ENCODE measurements around the gene SNX12. TPM values are rescaled to one million over a fixed set of nuclear protein-coding genes. Genes with fewer than 3 reads are reported as not detected.

SNX12 gene
- 72.2 to 77.2 TPM (median 74.3 TPM) in 5 replicates for total RNA-seq (2022; extraction: Qiagen RNA extraction; ENCODE audit: low read depth)

GRCh38 chrX:71068044-71068918, at the start of gene SNX12:
Gene SNX12 (minus strand): TSS chrX:71068334. CDS start chrX:71068306, 28 bp downstream.

GRCh38 chrX:71111141-71111843, 43.2 kb upstream of the SNX12 start, which contains the start of gene IL2RG:
Gene IL2RG (minus strand): TSS chrX:71111577. CDS start chrX:71111539, 38 bp downstream.

GRCh38 chrX:71106427-71106826, 38.3 kb upstream of the SNX12 start, which contains the start of gene CXorf65:
Gene CXorf65 (minus strand): TSS chrX:71106740. CDS start chrX:71106556, 184 bp downstream.

GRCh38 chrX:71095555-71095980, 27.4 kb upstream of the SNX12 start, which contains the start of gene FOXO4:
Gene FOXO4 (plus strand): TSS chrX:71095851. CDS start chrX:71096529, 678 bp downstream.

Other genes starting within 250 kb of the SNX12 start
- gene TEX11, start 159.6 kb downstream of the SNX12 start, total RNA-seq (2022; extraction: Qiagen RNA extraction; ENCODE audit: low read depth), result not detected in 5 replicates
- not detected in 5 replicates for gene SLC7A3, start 137.2 kb downstream of the SNX12 start, total RNA-seq (2022; extraction: Qiagen RNA extraction; ENCODE audit: low read depth)
- gene FOXO4, start 27.5 kb upstream of the SNX12 start, total RNA-seq (2022; extraction: Qiagen RNA extraction; ENCODE audit: low read depth), result 1.3 to 1.8 TPM (median 1.7 TPM) in 5 replicates
- not detected in 5 replicates for gene CXorf65, start 38.4 kb upstream of the SNX12 start, total RNA-seq (2022; extraction: Qiagen RNA extraction; ENCODE audit: low read depth)
- gene IL2RG, start 43.2 kb upstream of the SNX12 start, total RNA-seq (2022; extraction: Qiagen RNA extraction; ENCODE audit: low read depth), result 0.08 to 0.31 TPM (median 0.13 TPM) in 4 of 5 replicates, not detected in the other
- gene MED12, start 50.3 kb upstream of the SNX12 start, total RNA-seq (2022; extraction: Qiagen RNA extraction; ENCODE audit: low read depth), result 10.8 to 14.1 TPM (median 11.6 TPM) in 5 replicates
- 0.86 to 1.4 TPM (median 1.0 TPM) in 5 replicates for gene NLGN3, start 76.5 kb upstream of the SNX12 start, total RNA-seq (2022; extraction: Qiagen RNA extraction; ENCODE audit: low read depth)
- 0.08 TPM in 3 of 5 replicates, not detected in the others for gene GJB1, start 154.9 kb upstream of the SNX12 start, total RNA-seq (2022; extraction: Qiagen RNA extraction; ENCODE audit: low read depth)
- 10.9 to 14.2 TPM (median 12.7 TPM) in 5 replicates for gene ZMYM3, start 185.8 kb upstream of the SNX12 start, total RNA-seq (2022; extraction: Qiagen RNA extraction; ENCODE audit: low read depth)
- 345 to 435 TPM (median 380 TPM) in 5 replicates for gene NONO, start 215.3 kb upstream of the SNX12 start, total RNA-seq (2022; extraction: Qiagen RNA extraction; ENCODE audit: low read depth)
- gene ITGB1BP2, start 233.4 kb upstream of the SNX12 start, total RNA-seq (2022; extraction: Qiagen RNA extraction; ENCODE audit: low read depth), result 0.87 to 1.2 TPM (median 1.0 TPM) in 5 replicates